Neural cell (in vitro differentiated cells): ENCODE data around the gene CYB561.

ENCODE experiments used
- POLR2AphosphoS5 ChIP-seq: IDR thresholded peaks from 2 replicates; pipeline ENCODE4 v1.6.1; 2012
- TF ChIP-seq, protein P1 (sequence below): fragments of 450-650 bp; IDR thresholded peaks from 2 replicates; pipeline ENCODE4 v1.5.1; 2014; ENCODE audit warnings: antibody characterized with exemption, mild to moderate bottlenecking, moderate library complexity; ENCODE audit not compliant: poor library complexity, severe bottlenecking
- TF ChIP-seq, protein P2 (sequence below): IDR thresholded peaks from 2 replicates; pipeline ENCODE4 v1.6.1; 2012; ENCODE audit warnings: borderline replicate concordance

DNA sequence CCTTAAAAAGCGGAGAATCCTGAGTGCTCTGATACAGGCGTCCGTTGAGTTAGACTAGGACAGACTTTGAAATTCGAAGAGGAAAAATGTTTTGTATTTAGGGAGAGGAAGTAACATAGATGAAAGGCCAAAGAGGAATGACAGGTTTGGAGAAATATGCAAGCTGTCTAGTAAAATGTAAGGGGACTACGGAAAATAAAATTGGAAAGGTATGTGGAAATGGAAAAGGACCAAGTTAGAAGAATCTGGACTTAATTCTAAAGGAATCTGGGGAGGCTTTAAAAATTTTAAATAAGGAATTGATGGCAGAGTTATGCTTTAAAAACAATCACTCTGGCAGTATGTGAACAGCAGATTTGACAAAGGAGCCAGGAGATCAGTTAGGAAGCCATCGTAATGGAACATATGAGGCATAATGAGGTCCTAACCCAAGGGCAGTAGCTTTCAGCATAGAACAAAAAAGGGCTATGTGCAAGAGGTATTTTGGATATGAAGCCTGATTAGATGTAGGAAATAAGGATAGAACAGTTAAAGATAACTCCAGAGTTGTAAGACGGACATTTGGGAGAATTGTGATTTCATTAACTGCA, 38.3 kb downstream of the CYB561 start:
- TF ChIP-seq, protein P1, sequence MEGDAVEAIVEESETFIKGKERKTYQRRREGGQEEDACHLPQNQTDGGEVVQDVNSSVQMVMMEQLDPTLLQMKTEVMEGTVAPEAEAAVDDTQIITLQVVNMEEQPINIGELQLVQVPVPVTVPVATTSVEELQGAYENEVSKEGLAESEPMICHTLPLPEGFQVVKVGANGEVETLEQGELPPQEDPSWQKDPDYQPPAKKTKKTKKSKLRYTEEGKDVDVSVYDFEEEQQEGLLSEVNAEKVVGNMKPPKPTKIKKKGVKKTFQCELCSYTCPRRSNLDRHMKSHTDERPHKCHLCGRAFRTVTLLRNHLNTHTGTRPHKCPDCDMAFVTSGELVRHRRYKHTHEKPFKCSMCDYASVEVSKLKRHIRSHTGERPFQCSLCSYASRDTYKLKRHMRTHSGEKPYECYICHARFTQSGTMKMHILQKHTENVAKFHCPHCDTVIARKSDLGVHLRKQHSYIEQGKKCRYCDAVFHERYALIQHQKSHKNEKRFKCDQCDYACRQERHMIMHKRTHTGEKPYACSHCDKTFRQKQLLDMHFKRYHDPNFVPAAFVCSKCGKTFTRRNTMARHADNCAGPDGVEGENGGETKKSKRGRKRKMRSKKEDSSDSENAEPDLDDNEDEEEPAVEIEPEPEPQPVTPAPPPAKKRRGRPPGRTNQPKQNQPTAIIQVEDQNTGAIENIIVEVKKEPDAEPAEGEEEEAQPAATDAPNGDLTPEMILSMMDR, result no peak
- TF ChIP-seq, protein P2, sequence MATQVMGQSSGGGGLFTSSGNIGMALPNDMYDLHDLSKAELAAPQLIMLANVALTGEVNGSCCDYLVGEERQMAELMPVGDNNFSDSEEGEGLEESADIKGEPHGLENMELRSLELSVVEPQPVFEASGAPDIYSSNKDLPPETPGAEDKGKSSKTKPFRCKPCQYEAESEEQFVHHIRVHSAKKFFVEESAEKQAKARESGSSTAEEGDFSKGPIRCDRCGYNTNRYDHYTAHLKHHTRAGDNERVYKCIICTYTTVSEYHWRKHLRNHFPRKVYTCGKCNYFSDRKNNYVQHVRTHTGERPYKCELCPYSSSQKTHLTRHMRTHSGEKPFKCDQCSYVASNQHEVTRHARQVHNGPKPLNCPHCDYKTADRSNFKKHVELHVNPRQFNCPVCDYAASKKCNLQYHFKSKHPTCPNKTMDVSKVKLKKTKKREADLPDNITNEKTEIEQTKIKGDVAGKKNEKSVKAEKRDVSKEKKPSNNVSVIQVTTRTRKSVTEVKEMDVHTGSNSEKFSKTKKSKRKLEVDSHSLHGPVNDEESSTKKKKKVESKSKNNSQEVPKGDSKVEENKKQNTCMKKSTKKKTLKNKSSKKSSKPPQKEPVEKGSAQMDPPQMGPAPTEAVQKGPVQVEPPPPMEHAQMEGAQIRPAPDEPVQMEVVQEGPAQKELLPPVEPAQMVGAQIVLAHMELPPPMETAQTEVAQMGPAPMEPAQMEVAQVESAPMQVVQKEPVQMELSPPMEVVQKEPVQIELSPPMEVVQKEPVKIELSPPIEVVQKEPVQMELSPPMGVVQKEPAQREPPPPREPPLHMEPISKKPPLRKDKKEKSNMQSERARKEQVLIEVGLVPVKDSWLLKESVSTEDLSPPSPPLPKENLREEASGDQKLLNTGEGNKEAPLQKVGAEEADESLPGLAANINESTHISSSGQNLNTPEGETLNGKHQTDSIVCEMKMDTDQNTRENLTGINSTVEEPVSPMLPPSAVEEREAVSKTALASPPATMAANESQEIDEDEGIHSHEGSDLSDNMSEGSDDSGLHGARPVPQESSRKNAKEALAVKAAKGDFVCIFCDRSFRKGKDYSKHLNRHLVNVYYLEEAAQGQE, result no peak
- no peak for TF ChIP-seq POLR2AphosphoS5
